ENCODE measurements around the gene PLXNB2.

Gene PLXNB2

DNA sequence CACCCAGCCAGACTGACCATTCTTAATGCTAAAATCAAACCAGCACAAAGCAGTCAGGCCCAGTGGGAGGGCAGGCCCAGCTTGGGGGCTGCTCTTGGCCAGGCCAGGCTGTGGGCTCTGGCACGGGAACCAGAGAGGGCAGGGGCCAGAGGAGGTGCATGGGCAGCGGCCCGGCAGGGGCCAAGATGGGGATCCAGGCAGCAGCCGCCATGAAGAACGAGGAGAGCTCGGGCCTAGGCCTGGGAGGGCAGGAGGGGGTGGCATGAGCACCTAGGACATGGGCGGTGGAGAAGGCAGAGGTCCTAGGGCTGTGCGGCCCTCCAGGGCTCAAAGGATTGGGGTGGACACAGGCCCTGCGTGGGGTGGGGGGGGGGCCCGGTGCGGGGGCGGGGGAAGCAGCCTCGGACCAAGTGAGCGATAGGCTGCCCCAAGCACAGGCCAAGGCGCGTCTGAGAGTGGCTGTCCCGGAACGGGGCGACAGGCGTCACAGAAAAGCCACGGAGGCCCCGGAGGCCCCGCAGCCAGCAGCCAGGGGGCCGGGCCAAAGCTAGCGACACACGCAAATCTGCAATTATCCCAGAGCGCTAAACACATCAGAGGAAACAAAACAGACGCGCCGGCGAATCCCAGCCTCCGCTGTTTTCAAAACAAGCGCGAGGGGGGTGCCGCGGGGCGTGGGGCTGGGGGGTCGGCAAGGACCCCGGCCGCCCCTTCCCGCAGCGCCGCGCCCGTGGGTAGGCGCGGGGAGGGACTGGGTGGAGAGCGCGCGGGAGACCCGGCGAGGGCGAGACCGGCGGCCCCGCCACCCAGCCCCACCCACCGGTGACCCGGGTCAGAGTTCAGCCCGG lies 8.3 kb downstream of the PLXNB2 start:
- DNase-seq (no peak), ATAC-seq (peak; percentile 53)
- H3K4me1 Mint-ChIP-seq, result peaks cover 30% of the 10 kb centered on the region
- H3K27ac Mint-ChIP-seq, result no peak overlapping the region
- H3K9me3 Mint-ChIP-seq, result no peaks in the 10 kb centered on the region
- peak overlapping the region in 1 of 2 donors; percentile 68 for H3K4me3 Mint-ChIP-seq
- H3K27me3 Mint-ChIP-seq, result peaks cover 54% of the 10 kb centered on the region

GRCh38 chr22:50298266-50298637 lies 9.2 kb downstream of the PLXNB2 start:
- H3K9me3 Mint-ChIP-seq, result no peaks in the 10 kb centered on the region
- peaks cover 24% of the 10 kb centered on the region for H3K4me1 Mint-ChIP-seq
- no peak overlapping the region for H3K4me3 Mint-ChIP-seq
- peaks cover 46% of the 10 kb centered on the region for H3K27me3 Mint-ChIP-seq
- no peak for DNase-seq
- H3K27ac Mint-ChIP-seq, result no peak overlapping the region
- ATAC-seq, result no peak

- Mint-ChIP-seq H3K4me3 (no peak overlapping the region), H3K4me1 (peaks cover 23% of the 10 kb centered on the region), H3K27ac (no peak overlapping the region), H3K9me3 (no peaks in the 10 kb centered on the region), H3K27me3 (peaks cover 40% of the 10 kb centered on the region)
- ATAC-seq, result no peak
- no peak for DNase-seq
Measured at GRCh38 chr22:50297510-50298265, 9.8 kb downstream of the PLXNB2 start.

DNA sequence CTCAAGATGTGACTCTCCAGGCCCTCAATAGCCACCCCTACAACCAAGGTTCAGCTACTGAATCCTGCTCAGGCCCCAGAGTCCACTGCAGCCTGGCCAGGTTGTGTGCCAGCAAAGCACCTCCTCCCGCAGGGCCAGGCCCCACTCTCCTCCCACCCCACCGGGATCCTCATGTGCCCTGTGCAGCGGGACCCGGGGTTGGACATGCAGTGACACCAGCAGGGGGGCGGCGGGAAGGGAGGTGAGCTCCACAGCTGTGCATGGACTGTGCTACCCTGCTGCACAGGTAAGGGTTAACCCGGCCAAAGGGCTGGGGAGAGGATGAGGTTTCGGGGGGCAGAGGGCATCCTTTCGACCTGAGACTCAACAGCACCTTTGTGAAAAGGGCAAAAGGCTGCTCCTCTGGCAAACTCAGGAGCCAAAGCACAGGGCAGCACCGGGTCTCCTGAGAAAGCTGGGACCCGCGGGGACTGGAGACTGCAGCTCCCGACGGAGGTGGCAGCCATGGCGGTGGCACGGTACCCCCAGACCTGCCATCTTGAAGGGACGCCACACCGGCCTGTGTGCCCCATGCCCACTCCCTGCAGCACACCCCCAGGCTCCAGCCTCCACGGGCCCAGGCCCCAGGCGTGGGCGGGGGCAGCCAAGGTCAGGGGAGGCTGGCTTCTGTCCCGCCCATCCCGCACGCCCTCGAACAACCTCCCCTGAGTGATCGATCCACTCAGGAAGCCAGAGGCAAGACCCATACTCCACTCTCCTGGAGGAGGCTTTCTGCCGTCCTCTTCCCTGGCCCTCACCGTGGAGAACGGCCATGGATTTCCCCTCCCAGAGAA lies 10.6 kb downstream of the PLXNB2 start:
- H3K4me3 Mint-ChIP-seq, result no peak overlapping the region
- DNase-seq, result no peak
- peaks cover 28% of the 10 kb centered on the region for H3K4me1 Mint-ChIP-seq
- ATAC-seq, result no peak
- no peaks in the 10 kb centered on the region for H3K9me3 Mint-ChIP-seq
- no peak overlapping the region for H3K27ac Mint-ChIP-seq
- peaks cover 32% of the 10 kb centered on the region for H3K27me3 Mint-ChIP-seq

GRCh38 chr22:50294319-50294656 lies 13.2 kb downstream of the PLXNB2 start:
- no peaks in the 10 kb centered on the region for H3K9me3 Mint-ChIP-seq
- peak overlapping the region; percentile 80 for H3K4me3 Mint-ChIP-seq
- ATAC-seq (no peak), DNase-seq (no peak)
- peaks cover 32% of the 10 kb centered on the region for H3K4me1 Mint-ChIP-seq
- peaks cover 19% of the 10 kb centered on the region for H3K27me3 Mint-ChIP-seq
- peak overlapping the region; percentile 63 to 89 for H3K27ac Mint-ChIP-seq

GRCh38 chr22:50293441-50294318 lies 13.8 kb downstream of the PLXNB2 start:
- peak overlapping the region; percentile 63 to 89 for H3K27ac Mint-ChIP-seq
- ATAC-seq (peak; percentile 68), DNase-seq (peak in 1 of 2 donors; percentile 54)
- peaks cover 13% of the 10 kb centered on the region for H3K27me3 Mint-ChIP-seq
- H3K4me1 Mint-ChIP-seq, result peaks cover 32% of the 10 kb centered on the region
- H3K4me3 Mint-ChIP-seq, result peak overlapping the region; percentile 80
- H3K9me3 Mint-ChIP-seq, result no peaks in the 10 kb centered on the region

GRCh38 chr22:50292643-50293440 lies 14.6 kb downstream of the PLXNB2 start:
- peaks cover 32% of the 10 kb centered on the region for H3K4me1 Mint-ChIP-seq
- DNase-seq, result peak in 1 of 2 donors; percentile 64
- ATAC-seq, result peak; percentile 71
- H3K9me3 Mint-ChIP-seq, result no peaks in the 10 kb centered on the region
- peak overlapping the region; percentile 90 to 95 for H3K27ac Mint-ChIP-seq
- peak overlapping the region; percentile 79 to 88 for H3K4me3 Mint-ChIP-seq
- H3K27me3 Mint-ChIP-seq, result peaks cover 5% of the 10 kb centered on the region

- Mint-ChIP-seq H3K4me3 (no peak overlapping the region), H3K27me3 (no peaks in the 10 kb centered on the region), H3K27ac (no peak overlapping the region), H3K4me1 (peaks cover 32% of the 10 kb centered on the region), H3K9me3 (no peaks in the 10 kb centered on the region)
- ATAC-seq (no peak), DNase-seq (no peak)
Measured at GRCh38 chr22:50289942-50290630, 17.4 kb downstream of the PLXNB2 start.

DNA sequence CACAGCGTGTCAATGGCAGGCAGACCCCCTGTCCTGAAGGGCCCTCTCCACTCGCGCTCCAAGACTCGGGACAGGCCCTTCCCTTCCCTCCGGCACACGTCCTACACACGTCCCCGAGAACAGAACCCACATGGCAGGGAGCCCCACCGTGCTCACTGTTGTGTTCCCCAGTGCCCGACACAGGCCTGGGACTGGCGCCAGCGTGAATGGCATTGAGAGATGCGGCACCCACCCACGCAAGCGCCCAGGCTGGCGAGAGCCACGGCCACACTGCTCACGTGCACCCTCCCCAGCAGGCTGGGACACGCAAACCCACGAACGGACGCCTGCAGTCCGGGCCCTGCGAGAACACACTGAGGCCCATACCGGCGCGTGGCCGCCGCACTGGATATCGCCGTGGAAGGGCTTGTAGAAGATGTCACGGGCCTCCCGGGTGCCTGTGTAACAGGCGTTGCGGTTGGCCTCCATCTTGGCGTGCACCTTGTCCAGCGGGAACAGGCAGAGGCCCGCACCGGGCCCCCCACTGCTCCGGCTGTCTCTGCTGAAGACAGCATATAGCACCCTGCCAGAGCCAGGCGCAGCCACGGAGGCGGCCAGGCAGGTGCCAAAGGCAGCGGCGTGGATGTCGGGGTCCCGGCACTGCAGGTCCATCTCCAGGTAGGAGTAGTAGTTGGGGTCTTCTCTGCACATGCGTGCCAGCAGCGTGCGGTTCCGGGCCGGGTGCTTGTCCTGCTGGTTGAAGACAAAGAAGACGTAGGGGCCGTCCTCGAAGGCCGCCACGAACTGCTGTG lies 18.1 kb downstream of the PLXNB2 start:
- Mint-ChIP-seq H3K27ac (no peak overlapping the region), H3K27me3 (no peaks in the 10 kb centered on the region), H3K4me3 (no peak overlapping the region), H3K9me3 (no peaks in the 10 kb centered on the region), H3K4me1 (peaks cover 26% of the 10 kb centered on the region)
- DNase-seq, result no peak
- ATAC-seq, result no peak

- no peaks in the 10 kb centered on the region for H3K9me3 Mint-ChIP-seq
- H3K27me3 Mint-ChIP-seq, result no peaks in the 10 kb centered on the region
- DNase-seq (no peak), ATAC-seq (no peak)
- H3K27ac Mint-ChIP-seq, result no peak overlapping the region
- H3K4me3 Mint-ChIP-seq, result no peak overlapping the region
- H3K4me1 Mint-ChIP-seq, result peaks cover 17% of the 10 kb centered on the region
Measured at GRCh38 chr22:50287731-50288130, 19.7 kb downstream of the PLXNB2 start.

DNA sequence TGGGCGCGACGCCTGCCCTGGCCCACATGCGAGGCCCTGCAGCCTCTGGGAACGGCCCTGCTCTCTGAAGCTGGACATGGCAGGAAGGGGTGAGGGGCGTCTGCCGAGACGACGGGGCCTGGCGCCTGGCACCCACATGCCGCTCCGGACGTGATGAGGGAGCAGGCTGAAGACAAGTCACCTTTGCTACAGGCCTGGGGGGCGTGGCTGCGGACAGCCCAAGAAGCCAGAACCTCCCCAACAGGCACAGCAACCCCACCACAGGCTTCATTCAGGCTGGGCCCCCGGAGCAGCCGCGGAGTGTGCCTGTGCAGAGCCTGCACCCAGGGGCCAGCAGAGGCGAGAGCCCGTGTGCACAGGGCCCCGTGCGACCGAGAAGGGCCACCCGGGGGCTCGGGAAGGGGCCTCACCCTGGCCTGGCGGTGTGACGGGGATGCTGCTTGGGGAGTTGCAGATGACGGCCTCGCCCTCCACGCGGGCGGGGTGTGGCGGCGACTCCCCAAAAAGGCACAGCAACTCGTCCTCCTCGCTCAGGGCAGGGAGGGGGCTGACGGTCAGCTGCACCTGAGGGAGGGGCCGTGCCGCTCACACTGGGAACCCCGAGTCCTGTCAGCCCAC lies 20.6 kb downstream of the PLXNB2 start:
- ATAC-seq (no peak), DNase-seq (no peak)
- H3K9me3 Mint-ChIP-seq, result no peaks in the 10 kb centered on the region
- peaks cover 8% of the 10 kb centered on the region for H3K4me1 Mint-ChIP-seq
- H3K27me3 Mint-ChIP-seq, result no peaks in the 10 kb centered on the region
- H3K27ac Mint-ChIP-seq, result no peak overlapping the region
- H3K4me3 Mint-ChIP-seq, result no peak overlapping the region

- ATAC-seq (no peak), DNase-seq (no peak)
- Mint-ChIP-seq H3K4me3 (no peak overlapping the region), H3K27ac (no peak overlapping the region), H3K9me3 (no peaks in the 10 kb centered on the region), H3K4me1 (peaks cover 3% of the 10 kb centered on the region), H3K27me3 (no peaks in the 10 kb centered on the region)
Measured at GRCh38 chr22:50286275-50286674, 21.2 kb downstream of the PLXNB2 start.

All from stimulated activated naive CD8-positive, alpha-beta T cell treated with anti-CD3 and anti-CD28 coated beads, Interleukin-15, amount 100 ng/mL, for 72 hours (primary cell).